Renal pelvis (tissue), 4 donors: ENCODE data around the gene DGKQ. TPM values are rescaled to one million over a fixed set of nuclear protein-coding genes. Genes with fewer than 3 reads are reported as not detected.

Experiments used
- DNase-seq: peaks from one replicate; pipeline ENCODE4 v3.0.0-alpha.2; 2013
- polyA plus RNA-seq, 3 donors: library from polyadenylated mRNA; unstranded; fragments of 120-200 nt; gene quantifications; one replicate each; pipeline ENCODE4 v1.2.1, GENCODE V29; 2013; ENCODE audit not compliant: insufficient read length in 3 of 3

The DGKQ gene
- polyA plus RNA-seq, 3 donors, result 9.0 to 10.8 (median 9.1) TPM

DNA sequence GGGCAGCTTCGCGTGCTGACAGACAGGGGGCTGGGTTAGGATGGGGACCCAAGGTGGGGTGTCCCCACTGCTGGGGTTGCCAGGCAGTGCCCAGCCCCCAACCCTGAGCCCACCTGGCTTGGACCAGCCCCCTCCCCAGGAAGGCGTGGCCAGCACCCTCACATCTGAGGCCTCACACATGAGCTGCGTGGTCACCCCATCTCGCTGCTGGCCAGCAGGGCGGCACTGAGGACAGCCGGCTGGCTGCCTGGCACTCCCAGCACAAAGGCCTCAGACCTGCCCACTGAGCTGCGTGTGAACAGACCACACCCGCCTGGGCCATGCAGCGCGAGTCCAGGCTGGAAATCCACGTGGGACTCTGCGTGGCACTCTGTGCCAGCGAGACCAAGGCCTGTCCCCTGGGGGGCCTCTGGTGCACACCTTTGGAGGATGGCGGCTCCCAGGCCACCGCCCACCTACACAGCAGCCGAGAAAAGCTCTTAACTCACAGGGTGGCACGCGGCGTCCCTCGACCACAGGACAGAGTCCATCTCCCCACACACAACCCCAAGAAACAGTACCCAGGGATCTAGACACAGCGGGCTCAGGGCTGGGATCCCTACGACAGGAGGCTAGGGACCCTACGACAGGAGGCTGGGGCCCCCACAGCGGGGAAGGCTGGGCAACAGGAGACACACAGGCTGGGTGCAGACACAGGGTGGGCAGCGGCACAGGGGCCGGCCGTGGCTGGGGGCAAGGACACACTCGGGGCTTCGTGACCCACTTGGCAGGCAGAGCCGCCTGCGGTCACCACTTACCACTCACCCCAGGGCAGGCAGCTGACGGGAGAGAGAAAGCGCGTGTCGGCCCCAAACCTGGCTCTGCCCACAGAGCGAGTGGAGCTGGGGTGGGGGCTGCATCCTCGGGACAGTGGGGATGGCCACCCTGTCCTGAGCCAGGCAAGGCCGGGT is 9.8 kb downstream of the DGKQ start:
- no peak for DNase-seq

DNA sequence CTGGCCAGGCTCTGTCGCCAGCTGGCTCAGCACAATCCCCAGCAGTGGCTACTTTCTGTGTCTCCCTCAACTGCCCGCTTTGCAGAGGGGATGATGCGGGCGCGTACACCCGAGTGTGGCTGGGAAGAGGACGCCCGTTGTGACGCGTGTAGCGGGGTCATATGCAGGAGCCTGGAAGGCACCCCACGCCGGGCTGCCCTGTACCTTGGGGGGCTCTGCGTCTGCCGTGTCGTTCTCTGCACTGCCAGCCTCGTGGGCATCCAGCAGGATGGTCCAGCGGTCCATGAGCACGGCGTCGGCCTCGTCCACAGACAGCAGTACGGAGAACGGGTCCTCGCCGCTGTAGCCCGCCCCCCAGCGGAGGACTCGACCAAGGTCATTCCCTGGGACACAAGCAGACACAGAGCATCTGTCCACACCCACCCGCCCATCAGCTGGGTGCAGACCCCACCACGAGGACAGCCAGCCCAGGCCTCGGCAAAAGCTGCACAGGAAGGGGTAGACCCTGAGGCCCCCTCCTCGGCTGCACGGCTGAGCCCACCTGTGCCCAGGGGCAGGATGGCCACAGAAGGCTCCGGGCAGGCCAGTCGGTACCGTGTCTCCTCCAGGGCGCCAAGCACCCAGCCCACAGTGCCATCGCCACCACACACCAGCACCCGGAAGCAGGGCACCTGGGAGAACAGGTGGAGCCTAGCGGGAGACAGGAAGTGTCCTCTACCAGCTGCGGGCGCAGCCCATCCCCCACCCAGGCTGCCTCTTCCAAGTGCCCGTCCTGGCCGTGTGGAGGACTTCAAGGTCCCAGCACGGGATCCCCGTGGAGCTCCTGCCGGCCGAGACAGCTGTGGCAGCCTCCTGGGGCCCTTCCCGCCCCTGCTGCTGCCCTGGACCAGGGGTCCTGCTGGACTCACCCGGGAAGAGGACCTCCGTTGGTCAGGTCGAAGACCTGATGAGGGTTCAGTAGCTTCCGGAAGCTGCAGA is 10.8 kb downstream of the DGKQ start:
- DNase-seq, result no peak

DNA sequence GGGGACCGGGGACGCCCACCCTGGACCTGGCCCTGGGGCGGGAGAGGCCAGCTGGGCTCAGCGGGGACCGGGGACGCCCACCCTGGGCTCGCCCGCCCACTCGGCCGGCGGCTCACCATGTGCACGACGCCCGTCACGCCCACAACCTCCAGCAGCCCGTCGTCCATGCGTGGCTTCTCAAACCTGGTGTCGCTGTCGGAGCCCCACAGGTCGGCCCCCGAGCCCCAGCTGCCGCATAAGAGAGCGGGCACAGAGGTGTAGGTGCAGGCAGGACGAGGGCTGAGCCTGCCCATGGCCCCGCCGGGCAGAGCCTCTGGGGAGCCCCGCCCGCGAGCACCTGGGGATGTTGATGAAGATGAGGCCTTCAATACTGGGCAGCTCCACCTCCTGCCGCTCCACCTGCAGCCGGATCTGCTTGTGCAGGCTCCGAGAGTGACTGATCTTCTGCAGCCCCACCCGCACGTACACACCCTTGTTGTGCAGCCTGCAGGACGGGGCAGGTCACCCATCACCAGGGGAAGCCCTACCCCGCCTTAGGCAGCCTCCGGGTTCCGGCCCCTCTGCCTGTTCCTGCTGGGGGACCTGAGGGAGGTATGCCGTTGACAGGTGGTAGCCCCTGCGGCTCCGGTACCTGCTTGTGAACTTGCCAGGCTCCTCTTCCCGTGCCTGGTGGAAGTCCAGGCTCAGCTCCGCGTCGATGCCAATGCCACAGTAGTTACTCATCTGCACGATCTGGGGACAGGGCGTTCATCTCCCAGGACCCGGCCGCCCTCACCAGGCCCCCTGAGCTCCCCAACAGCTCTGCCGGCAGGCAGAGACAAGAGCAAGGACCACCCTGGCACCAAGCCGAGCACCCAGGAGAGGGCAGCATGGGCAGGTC is 11.8 kb downstream of the DGKQ start:
- no peak for DNase-seq

DNA sequence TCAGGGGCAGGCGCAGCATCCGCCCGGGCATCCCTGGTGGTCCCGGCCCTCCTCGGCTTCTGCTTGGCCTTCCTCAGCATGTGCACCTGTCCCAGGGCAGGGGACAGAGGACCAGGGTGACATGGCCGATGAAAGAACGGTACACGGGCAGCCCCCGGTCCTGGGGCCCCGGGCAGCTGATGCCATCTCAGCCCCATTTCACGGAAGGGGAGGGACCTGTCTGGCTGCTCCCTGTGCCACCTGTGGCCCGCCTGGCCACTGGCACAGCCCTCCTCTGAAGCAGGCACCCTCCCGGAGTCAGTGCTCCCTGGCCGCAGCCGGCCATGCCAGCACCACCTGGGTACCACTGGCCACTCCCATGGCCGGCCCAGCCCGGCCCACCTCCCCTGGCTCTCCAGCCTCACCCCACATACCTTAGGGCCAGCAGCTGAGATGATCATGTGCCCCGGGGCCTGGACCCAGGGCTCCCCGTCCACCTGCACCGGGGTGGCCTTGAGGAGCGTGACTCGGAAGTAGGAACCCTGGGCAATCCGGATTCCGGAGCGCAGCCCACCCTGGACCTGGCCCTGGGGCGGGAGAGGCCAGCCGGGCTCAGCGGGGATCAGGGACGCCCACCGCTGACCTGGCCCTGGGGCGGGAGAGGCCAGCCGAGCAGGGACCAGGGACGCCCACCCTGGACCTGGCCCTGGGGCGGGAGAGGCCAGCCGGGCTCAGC is 12.6 kb downstream of the DGKQ start:
- no peak for DNase-seq

DNA sequence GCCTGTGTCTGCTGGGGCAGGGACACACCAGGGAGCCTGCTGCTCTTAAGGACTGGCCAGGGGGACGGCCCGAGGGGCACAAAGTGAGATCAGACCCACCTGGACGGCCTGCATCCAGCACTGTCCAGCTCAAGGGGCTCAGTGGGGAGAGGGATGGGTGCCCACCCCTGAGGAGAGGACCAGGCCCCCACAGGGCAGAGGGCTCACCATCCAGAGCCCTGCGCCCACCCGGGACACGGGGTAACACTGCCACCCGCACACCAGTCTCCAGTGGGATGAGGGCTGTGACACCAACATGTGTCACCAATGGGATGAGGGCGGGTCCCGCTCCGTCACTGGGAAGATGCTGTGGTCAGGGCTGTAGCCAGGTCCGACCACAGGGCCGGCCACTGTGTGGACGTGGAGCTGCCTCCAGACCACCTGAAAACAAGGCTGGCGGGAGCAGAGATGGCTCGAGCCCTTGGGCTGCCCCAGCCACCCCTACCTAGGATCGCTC is 13.2 kb downstream of the DGKQ start:
- no peak for DNase-seq

DNA sequence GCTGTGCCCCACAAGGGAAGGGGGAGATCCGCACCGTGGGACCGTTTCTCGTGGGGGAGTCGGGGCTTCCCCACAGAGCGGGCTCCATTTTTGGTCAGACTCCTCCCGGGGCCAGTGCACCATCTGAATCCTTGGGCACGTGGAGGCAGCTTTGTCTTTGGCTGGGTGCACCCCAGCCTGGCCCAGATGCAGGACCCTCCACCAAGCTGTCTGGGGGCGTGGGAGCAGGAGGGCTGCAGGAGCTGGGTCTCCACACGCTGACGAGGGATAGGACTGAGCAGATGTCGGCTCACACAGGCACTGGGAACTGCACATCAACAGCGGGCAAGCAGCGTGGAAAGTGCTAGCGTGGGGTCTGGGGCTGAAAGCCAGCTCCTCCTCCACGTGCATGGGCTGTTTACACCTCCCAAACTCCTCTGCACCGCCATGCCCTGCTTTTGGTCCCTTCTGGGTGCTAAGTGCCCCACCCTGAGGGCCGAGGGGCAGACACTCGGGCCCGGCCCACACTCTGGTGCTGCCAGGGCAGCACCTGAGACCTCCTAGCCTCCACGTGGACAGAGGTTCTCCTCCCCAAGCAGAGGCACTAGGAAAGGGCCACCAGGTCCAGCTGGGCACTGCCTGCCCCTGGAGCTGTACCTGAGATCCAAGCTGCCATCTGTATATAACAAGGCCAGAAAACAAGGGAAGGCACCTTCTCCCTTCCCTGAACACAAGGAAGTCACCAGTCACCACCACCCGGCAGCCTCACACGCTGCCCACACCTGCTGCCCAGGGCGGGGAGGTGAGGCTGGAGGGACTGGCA is 13.8 kb downstream of the DGKQ start:
- DNase-seq, result no peak

DNA sequence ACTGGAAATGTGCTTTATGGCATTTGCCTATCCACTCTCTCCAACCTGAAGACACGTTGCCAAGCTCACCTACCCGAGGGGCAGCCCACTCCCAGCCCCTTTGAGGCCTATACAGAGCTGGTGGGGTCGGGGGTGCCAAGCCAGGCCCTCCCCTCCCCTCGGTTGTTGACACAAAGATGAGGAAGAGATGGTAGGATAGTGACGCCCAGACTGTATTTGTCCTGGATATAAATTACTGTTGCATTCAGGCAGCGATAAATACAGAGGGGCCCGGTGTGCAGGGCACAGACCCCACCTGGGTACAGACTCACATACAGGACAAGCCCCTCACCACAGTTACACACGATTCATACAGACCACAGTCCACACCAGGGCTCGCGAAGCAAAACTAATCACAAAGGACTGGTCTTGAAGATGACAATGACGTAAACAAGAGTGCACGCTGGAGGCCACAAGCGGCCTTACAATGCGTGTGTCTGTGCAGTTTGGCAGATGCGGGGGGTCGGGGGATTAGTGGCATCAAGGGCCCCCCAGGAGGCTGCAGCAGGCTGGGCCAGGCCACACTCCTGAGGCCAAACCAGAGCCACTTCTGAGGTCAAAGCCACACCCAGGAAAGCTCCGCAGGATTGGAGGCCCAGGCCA is 14.6 kb downstream of the DGKQ start:
- DNase-seq, result no peak

DNA sequence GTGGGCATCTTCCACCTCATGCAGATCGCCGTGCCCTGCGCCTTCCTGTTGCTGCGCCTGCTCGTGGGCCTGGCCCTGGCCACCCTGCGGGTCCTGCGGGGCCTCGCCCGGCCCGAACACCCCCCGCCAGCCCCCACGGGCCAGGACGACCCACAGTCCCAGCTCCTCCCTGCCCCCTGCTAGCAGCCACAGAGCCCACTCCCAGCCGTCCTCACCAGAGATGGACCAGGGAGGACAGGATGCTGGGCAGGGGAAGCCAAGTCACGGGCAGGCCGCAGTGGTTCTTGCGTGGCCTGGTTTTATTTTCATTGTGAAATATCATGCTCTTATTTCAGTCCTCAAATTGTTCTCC is 15.1 kb downstream of the DGKQ start:
- no peak for DNase-seq

DNA sequence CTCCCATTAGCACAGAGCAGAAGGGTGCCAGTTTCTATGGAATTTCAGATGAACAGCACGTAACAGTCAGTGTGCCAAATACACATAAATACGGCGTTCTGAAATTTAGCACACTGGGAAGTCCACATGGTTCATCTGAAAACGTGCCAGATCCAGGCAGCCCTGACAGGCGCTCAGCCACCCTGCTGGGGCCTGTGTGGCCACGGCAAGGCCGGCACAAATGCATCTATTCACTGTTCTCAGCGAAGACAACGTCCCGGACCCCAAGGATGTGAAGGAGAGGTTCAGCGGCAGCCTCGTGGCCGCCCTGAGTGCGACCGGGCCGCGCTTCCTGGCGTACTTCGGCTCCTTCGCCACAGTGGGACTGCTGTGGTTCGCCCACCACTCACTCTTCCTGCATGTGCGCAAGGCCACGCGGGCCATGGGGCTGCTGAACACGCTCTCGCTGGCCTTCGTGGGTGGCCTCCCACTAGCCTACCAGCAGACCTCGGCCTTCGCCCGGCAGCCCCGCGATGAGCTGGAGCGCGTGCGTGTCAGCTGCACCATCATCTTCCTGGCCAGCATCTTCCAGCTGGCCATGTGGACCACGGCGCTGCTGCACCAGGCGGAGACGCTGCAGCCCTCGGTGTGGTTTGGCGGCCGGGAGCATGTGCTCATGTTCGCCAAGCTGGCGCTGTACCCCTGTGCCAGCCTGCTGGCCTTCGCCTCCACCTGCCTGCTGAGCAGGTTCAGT is 15.6 kb downstream of the DGKQ start:
- no peak for DNase-seq

DNA sequence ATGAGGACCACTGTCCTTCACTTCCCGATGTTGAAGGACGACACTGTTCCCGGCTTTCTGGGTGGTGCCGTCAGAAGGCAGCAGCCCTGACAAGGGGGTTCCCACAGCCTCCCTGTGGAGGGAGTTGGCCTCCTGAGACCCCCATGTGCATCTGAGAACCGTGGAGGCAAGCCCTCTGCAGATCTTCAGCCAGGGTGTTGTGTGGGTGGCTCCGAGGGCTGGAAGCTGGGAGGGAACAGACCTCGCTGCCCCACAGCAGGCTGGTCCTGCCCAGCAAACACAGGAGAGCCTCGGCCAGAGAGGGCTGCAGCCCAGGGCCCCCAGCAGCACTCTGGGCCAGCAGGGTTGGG is 16.2 kb downstream of the DGKQ start:
- DNase-seq, result no peak

DNA sequence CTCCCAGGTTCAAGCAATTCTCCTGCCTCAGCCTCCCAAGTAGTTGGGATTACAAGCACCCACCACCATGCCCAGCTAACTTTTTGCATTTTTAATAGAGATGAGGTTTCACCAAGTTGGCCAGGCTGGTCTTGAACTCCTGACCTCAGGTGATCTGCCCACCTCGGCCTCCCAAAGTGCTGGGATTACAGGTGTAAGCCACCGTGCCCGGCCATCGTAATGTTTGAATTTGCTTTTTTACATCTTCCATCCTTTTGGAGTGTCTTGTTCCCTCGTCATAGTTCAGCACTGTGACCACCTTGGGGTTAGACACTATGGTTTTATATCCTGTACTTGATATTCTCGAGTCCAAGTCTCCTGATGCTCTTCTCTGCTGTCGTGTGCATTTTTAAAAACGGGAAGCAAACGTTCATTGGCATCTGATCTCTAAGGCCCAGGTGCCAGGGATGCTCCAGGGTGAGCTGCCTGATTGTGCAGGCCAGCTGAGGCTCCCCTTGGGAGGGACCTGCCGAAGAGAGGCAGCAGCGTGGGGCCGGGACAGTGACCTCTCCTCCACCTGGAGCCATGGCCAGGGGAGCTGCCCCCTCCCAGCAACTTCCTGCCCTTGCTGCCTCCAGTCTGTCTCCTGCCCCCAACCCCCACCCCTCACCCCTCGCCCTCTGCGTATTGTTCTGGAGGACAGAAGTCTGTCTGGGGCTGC is 16.7 kb downstream of the DGKQ start:
- no peak for DNase-seq

DNA sequence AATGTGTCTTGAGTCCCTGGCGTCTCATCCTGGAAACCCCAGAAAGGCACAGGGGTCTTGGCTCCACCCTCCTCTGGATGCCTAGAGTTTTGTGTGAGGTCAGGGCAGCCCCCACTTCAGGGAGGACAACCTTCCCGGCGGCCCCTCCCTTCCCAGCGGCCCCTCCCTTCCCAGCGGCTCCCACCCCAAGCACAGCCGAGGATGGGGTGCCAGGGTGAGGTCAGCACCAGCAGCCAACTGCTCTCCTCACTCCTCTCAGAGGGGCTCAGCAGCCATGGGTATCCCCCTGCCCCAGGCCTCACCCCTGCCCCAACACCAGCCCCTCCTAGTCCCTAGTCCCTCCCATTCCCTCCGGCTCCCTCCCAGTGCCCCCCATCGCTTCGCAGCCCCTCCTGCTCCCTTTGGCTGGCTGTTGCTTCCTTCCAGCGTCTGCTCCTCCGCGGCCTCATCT is 17.4 kb downstream of the DGKQ start:
- no peak for DNase-seq

DNA sequence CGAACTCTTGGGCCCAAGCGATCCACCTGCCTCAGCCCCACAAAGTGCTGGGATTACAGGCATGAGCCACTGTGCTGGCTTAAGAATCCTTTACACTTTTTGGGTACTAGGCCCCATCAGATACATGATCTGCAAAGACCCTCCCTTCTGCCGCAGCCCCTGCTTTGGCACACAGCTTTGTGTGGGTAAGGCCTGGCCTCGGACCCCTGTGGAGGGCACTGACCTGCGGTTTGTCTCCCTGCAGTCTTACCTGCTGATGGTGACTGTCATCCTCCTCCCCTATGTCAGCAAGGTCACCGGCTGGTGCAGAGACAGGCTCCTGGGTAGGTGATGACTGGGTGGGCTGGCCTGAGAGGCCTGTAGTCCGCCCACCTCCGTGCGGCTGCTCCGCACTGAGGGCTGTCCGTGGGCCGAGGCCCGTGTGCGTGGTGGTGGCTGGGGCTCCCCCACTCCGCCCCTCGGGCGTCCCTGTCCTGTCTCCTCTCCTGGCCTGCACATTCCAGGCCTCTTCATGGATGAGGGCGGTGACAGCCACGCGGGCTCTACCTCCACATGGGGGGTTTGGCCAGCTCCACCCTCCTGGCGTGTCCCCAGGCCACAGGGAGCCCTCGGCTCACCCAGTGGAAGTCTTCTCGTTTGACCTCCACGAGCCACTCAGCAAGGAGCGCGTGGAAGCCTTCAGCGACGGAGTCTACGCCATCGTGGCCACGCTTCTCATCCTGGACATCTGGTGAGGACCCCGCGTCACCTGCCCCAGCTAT is 18.0 kb downstream of the DGKQ start:
- no peak for DNase-seq

DNA sequence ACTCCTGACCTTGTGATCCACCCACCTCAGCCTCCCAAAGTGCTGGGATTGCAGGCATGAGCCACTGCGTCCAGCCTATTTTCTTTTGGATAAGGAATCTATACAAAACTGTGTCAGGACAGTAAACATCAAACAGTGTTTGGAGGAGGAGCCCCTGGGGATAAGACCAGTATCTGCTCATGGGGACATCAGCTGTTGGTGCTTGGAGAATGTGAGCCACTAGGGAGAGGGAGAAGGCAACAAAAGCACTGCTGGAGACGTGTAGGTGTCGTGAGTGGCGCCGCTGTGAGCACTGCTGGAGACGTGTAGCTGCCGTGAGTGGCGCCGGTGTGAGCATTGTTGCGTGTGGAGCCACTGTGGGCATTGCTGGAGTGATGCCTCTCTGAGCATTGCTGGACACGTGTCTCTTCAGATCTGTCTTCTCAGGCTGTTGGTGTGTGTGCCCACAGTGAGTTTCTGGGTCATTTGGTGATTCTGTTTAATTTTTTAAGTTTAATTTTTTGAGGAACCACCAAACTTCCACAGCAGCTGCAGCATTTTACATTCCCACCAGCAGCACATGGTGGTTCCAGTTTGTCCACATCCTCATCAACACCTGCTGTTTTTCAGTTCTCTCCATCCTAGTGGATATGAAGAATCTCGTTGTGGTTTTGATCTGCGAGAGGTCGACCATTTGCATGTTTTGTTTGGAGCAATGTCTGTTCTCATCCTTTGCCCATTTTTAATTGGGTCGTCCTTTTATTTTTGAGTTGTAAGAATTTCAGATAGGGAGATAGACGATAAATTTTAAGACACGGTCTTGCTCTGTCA is 19.0 kb downstream of the DGKQ start:
- DNase-seq, result no peak

DNA sequence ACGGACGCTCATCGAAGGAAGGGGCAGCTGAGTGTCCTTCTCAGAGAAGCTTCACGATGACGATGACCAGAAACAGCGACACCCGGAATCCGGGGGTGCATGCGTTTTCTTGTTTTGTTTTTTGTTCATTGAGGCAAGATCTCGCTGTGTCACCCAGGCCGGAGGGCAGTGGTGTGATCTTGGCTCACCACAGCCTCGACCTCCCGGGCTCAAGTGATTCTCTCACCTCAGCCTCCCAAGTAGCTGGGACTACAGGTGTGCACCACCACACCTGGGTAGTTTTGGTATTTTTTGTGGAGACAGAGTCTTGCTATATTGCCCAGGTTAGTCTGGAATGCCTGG is 19.8 kb downstream of the DGKQ start:
- no peak for DNase-seq

DNA sequence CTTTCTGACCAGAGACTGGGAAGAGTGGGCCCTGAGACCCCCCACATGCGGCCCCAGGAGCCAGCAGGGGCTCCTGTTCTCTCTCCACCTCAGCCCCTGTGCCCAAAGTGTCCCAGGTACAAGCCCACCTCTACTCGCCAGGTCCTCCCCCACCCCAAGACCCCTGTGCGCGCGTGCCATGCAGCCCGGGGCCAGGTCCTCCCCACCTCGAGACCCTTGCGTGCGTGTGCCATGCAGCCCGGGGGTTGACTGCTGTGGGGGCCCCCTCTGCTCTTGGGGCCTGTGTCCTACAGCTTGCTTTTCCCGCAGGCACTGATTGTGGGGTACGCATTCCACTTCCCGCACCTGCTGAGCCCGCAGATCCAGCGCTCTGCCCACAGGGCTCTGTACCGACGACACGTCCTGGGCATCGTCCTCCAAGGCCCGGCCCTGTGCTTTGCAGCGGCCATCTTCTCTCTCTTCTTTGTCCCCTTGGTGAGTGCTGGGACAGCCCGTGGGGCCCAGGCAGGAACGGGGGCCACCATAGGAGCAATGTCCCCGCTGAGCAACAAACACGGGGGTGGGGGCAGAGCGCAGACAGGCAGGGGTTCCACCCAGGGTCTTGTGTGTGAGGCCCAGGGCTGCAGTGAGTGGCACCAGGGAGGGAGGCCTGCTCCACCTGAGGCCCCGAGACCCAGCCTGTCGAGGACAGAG is 20.3 kb downstream of the DGKQ start:
- DNase-seq, result no peak
